Ovary (tissue), 9 donors: ENCODE data around the gene TCP11. TPM values are rescaled to one million over a fixed set of nuclear protein-coding genes. Genes with fewer than 3 reads are reported as not detected.

Experiments used
- DNase-seq, 5 donors: peaks; one replicate each; pipeline ENCODE4 v3.0.0-alpha.2; 2019 to 2020
- H3K27ac ChIP-seq, 2 donors: fragments of 200-600 bp; one replicate each; pipeline versions ENCODE4 v1.5.1 to v1.8.0; 2019 to 2022
- H3K27me3 ChIP-seq: fragments of 200-600 bp; one replicate; pipeline ENCODE4 v1.8.0; 2022
- H3K36me3 ChIP-seq: fragments of 200-600 bp; sonication (generic); one replicate; pipeline ENCODE4 v1.5.1; 2019
- H3K4me1 ChIP-seq: one replicate; pipeline ENCODE4 v1.8.1; 2013; ENCODE audit warnings: mild to moderate bottlenecking, moderate library complexity; ENCODE audit not compliant: insufficient read depth
- H3K4me3 ChIP-seq: fragments of 200-600 bp; sonication (generic); one replicate; pipeline ENCODE4 v1.5.1; 2017
- H3K9me3 ChIP-seq, 2 donors: fragments of 200-600 bp in 1 of 2; sonication (generic) in 1 of 2; one replicate each; pipeline versions ENCODE4 v1.5.1 to v1.8.1; 2013 to 2019; ENCODE audit warnings: mild to moderate bottlenecking in 1 of 2, moderate library complexity in 1 of 2
- EP300 ChIP-seq: sonication (generic); formaldehyde crosslinking; IDR thresholded peaks from one replicate; pipeline ENCODE4 v1.6.1; 2017; ENCODE audit warnings: antibody characterized with exemption
- POLR2A ChIP-seq: fragments of 450-650 bp; IDR thresholded peaks from one replicate; pipeline ENCODE4 v1.6.1; 2017; ENCODE audit warnings: antibody characterized with exemption, mild to moderate bottlenecking, moderate library complexity
- WGBS, 3 donors: extraction: QIAGEN DNeasy Blood & Tissue Kit in 1 of 3; methylation state at CpG; one replicate each; pipeline versions ENCODE4 v1.1.5 to v1.1.7; 2013 to 2017; 5-methylcytosine and 5-hydroxymethylcytosine counted together
- intact Hi-C, 4 donors: fragments of 100-400 bp; cut with DNase I; formaldehyde crosslinking; loops; one replicate each; pipeline versions ENCODE4 v1.11.0 to v1.15.1; 2022 to 2023
- polyA plus RNA-seq, 2 donors: library from polyadenylated mRNA; stranded (reverse); fragments of 200-250 nt in 1 of 2; fragments of 350-450 nt in 1 of 2; fragmentation: Illumina TruSeq in 1 of 2; extraction: RNeasy Lipid Tissue Mini Kit (QIAGEN cat#74804) in 1 of 2; gene quantifications; one replicate each; pipeline ENCODE4 v1.2.3, GENCODE V29; 2013 to 2014
- total RNA-seq, 7 donors: library from RNA; depleted of rRNA in 2 of 7; stranded (reverse); fragments of >200 nt in 2 of 7; fragmentation: NEBNext Ultra II Directional in 3 of 7; extraction: Animal tissue kit (Norgen Biotek cat#: 25700) in 3 of 7; gene quantifications; one replicate each; pipeline versions ENCODE4 v1.1.0 to v1.2.4, GENCODE V29; 2016 to 2023
- TF ChIP-seq, protein P1 (sequence below), 3 donors: fragments of 450-650 bp in 2 of 3; fragments of 200-600 bp in 1 of 3; IDR thresholded peaks; one replicate each; pipeline versions ENCODE4 v1.5.1 to v1.8.0; 2016 to 2022; ENCODE audit warnings: antibody characterized with exemption in 3 of 3, mild to moderate bottlenecking in 1 of 3
- donor health status: DM: no; HTN: no; CAD: no; lungs with moderate emphysema.
- donor health status: DM: no; HTN: no; CAD: no.
- donor health status: Bipolar disorder and iron deficiency.
- donor health status: DM: yes; HTN: yes; CAD: no.
- donor health status: DM: no; HTN: no; CAD: no.
- donor health status: DM: yes; HTN: yes; CAD: no.

TCP11 gene
- total and polyA plus RNA-seq, 9 donors, result 0.18 to 0.61 (median 0.48) TPM; not detected in 1

DNA sequence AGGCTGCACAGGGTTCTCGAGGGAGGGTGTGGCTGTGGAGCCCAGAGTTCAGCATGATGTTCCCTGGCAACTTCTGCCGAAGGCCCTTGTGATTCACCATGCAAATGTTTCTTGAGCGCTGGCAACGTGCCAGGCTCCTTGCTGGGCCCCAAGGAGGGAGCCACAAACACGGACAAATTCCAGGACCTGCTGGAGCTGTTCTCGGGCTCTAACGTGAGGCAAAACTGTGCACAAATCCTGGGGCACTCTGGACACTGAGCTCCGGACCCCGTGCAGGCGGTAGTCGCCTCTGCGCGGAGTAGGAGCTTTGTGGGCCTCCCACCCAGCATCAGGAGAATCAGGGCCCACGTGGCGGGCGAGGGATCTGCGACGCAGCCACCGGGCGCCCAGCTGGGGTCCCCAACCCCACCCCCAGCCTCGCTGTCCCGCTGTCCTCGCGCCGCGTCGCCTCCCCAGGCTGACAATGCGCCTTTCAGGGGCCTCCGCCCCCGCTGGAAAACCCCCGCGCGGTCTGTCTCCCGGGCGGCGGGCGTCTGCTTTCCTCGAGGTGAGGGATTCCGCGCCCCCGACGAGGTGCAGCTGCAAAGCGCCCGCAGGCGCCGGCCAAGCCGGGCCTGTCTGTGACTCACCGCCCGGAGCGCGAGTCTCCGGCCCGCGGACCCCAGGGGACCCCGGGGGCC, 40.9 kb upstream of the TCP11 start:
- peak; percentile 31 to 74 (median 39) for DNase-seq
- Histone ChIP-seq H3K27me3 (no peaks in the 10 kb centered on the region), H3K9me3 (no peaks in the 10 kb centered on the region), H3K27ac (no peak overlapping the region), H3K36me3 (no peaks in the 10 kb centered on the region), H3K4me1 (peaks cover 4% of the 10 kb centered on the region), H3K4me3 (no peak overlapping the region)
- WGBS, 3 donors, result 15 to 23% (median 15%) methylated on average over 43 to 55 of the region's 55 CpGs
- TF ChIP-seq, protein P1, sequence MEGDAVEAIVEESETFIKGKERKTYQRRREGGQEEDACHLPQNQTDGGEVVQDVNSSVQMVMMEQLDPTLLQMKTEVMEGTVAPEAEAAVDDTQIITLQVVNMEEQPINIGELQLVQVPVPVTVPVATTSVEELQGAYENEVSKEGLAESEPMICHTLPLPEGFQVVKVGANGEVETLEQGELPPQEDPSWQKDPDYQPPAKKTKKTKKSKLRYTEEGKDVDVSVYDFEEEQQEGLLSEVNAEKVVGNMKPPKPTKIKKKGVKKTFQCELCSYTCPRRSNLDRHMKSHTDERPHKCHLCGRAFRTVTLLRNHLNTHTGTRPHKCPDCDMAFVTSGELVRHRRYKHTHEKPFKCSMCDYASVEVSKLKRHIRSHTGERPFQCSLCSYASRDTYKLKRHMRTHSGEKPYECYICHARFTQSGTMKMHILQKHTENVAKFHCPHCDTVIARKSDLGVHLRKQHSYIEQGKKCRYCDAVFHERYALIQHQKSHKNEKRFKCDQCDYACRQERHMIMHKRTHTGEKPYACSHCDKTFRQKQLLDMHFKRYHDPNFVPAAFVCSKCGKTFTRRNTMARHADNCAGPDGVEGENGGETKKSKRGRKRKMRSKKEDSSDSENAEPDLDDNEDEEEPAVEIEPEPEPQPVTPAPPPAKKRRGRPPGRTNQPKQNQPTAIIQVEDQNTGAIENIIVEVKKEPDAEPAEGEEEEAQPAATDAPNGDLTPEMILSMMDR (IDR thresholded peaks at IDR 0.05), result no peak
- intact Hi-C loops, result no loop called here

DNA sequence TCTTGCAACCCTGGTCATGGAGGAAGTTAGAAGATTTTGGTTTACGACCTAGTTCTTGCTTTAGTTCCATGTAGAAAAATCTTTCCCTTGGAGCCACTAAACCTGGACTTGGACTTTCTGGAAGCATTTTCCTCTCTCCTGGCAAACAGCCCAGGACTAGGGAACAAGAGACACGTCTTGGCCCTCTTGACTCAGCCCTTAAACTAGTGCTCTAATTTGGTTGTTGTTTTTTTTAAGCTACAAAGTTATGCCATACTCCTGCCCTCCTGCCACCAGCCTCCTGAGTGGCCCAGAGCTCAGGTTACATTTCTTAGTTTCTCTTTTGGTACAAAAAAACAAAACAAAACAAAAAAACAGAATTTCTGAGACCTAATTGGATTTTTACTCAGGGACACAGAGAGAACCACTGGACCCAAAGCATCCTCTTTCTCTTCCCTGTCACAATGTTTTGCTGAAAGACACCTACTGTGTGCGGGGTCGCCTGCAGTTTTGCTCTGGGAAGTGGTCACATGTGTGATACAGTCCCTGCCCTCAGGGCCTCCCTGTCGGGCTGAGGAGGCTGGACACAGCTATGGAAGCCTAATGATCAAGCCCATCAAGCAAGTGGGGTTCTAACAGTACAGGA, 40.3 kb upstream of the TCP11 start:
- H3K4me3 ChIP-seq, result no peak overlapping the region
- intact Hi-C loops, result no loop called here
- TF ChIP-seq, protein P1 (IDR thresholded peaks at IDR 0.05), result no peak
- TF ChIP-seq EP300 (no peak), POLR2A (no peak)
- H3K27ac ChIP-seq, result no peak overlapping the region
- H3K27me3 ChIP-seq, result no peaks in the 10 kb centered on the region
- peaks cover 4% of the 10 kb centered on the region for H3K4me1 ChIP-seq
- DNase-seq, result no peak
- 53 to 67% (median 62%) methylated on average over 5 of the region's 5 CpGs for WGBS, 3 donors
- no peaks in the 10 kb centered on the region for H3K36me3 ChIP-seq
- H3K9me3 ChIP-seq, result no peaks in the 10 kb centered on the region

DNA sequence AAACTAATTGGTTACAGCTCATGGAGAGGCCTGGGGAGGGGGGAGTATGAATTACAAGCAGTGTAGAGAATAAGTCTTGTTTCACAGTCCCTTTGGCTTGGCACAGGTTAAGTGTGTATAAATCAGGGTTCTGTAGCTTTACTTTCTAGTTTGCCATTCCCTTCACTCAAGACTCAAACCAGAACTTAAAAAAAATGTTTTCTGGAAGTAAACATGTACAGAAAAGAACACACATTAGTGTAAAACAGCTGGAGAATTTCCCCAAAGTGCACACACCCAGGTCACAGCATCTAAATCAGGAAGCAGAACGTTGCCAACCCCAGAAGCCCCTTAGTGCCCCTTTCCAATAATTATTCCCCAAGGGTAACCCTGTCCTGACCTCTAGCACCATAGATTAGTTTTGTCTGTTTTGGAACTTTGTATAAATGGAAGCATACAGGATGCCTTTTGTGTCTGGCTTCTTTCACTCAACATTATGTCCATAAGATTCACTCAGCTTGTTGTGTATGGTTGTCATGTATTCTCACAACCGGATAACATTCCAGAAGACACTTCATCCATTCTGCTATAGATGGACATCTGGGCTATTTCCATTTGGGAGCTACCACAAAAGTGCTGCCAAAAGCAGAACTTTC, 38.9 kb upstream of the TCP11 start:
- no peaks in the 10 kb centered on the region for H3K27me3 ChIP-seq
- H3K36me3 ChIP-seq, result no peaks in the 10 kb centered on the region
- WGBS, 3 donors, result 57 to 60% (median 58%) methylated on average over 2 of the region's 2 CpGs
- DNase-seq, result no peak
- TF ChIP-seq EP300 (no peak), POLR2A (no peak)
- TF ChIP-seq, protein P1 (IDR thresholded peaks at IDR 0.05), result no peak
- H3K27ac ChIP-seq, result no peak overlapping the region
- peaks cover 3% of the 10 kb centered on the region for H3K4me1 ChIP-seq
- intact Hi-C loops, result no loop called here
- no peak overlapping the region for H3K4me3 ChIP-seq
- no peaks in the 10 kb centered on the region for H3K9me3 ChIP-seq

DNA sequence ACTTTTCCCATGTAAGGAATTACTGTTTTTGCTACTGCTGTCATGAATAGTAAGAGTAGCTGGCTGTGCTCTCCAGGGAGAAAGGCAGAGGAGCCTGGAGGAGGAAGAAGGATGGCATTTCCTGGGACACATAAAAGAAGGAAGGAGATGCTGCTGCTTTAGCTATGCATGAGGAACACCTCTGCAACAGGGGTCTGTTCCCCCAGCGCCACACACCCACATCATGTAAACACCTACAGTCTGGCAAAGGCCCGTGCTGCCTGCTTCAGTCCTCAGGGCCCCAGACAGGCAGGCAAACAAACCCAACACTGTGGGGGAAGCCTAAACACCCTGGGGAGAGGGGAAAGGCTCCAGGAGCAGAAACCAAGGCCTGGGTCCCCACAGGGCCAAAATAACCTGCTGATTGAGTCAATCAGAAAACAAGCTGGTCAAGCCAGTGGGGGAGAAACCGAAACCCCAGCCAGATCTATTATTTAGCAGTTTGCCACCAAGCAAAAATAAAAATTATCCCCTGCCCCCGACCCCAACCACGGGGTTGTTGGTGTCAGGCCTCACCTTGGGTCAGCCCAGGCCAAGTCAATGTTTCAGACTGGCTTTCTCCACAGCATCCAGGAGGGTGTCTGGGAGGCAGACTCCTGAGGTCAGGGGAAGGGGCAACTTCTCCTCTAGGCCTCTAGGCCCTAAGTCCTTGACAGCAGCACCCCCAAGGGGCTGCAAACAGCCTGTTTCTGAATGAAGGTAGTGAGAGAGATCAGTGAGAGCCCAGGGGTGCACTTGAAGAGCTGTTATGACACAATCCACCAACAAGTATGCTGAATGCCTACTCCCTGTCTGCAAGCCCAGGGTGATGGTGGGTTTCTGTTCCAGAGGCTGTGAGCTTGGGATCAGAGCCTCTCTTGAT, 38.0 kb upstream of the TCP11 start:
- Histone ChIP-seq H3K27ac (no peak overlapping the region), H3K27me3 (no peaks in the 10 kb centered on the region), H3K36me3 (no peaks in the 10 kb centered on the region), H3K4me1 (peaks cover 3% of the 10 kb centered on the region), H3K9me3 (no peaks in the 10 kb centered on the region), H3K4me3 (no peak overlapping the region)
- 71 to 86% (median 82%) methylated on average over 5 of the region's 5 CpGs for WGBS, 3 donors
- no peak for TF ChIP-seq POLR2A
- no peak for TF ChIP-seq EP300
- TF ChIP-seq, protein P1 (IDR thresholded peaks at IDR 0.05), result no peak
- DNase-seq, result no peak
- intact Hi-C loops, result no loop called here
